Kidney (tissue), 14 donors: ENCODE data around the gene HOXC6. TPM values are rescaled to one million over a fixed set of nuclear protein-coding genes. Genes with fewer than 3 reads are reported as not detected.
A peak's percentile ranks its signal among the peaks of the same experiment; 100 is the strongest.

ENCODE experiments used
- DNase-seq, 5 donors: peaks; one replicate each; pipeline ENCODE4 v3.0.0-alpha.2; 2013 to 2020
- FAIRE-seq: peaks from 2 replicates; lab custom pipeline; 2012; peaks lifted over from hg19 to GRCh38; lab: Jason Lieb, UNC
- H3K27ac ChIP-seq, 2 donors: one replicate each; pipeline ENCODE4 v1.7.0; 2013; ENCODE audit warnings: low read depth in 2 of 2, low read length in 2 of 2, inconsistent platforms in 1 of 2
- H3K27me3 ChIP-seq: one replicate; pipeline ENCODE4 v1.7.1; 2013; ENCODE audit warnings: low read length, inconsistent platforms; ENCODE audit not compliant: control insufficient read depth, insufficient read depth
- H3K36me3 ChIP-seq, 3 donors: one replicate each; pipeline versions ENCODE4 v1.7.0 to v1.7.1; 2013; ENCODE audit warnings: low read length in 3 of 3, control low read depth in 1 of 3, inconsistent platforms in 1 of 3; ENCODE audit not compliant: insufficient read depth in 3 of 3, control insufficient read depth in 2 of 3
- H3K4me1 ChIP-seq, 3 donors: one replicate each; pipeline versions ENCODE4 v1.7.0 to v1.7.1; 2013; ENCODE audit warnings: low read length in 3 of 3, inconsistent platforms in 1 of 3, low read depth in 1 of 3; ENCODE audit not compliant: control insufficient read depth in 2 of 3, insufficient read depth in 2 of 3
- H3K4me3 ChIP-seq, 3 donors: one replicate each; pipeline versions ENCODE4 v1.7.0 to v1.8.1; 2013; ENCODE audit warnings: low read length in 3 of 3, control low read depth in 1 of 3, inconsistent platforms in 1 of 3
- H3K9ac ChIP-seq, 3 donors: one replicate each; pipeline versions ENCODE4 v1.7.0 to v1.7.1; 2013; ENCODE audit warnings: low read length in 3 of 3, control low read depth in 1 of 3, inconsistent platforms in 1 of 3
- H3K9me3 ChIP-seq, 3 donors: one replicate each; pipeline versions ENCODE4 v1.7.0 to v1.7.1; 2013; ENCODE audit warnings: low read length in 3 of 3, control low read depth in 1 of 3, inconsistent platforms in 1 of 3; ENCODE audit not compliant: control insufficient read depth in 2 of 3, insufficient read depth in 1 of 3
- intact Hi-C: fragments of 100-400 bp; cut with DNase I; formaldehyde crosslinking; loops from one replicate; pipeline ENCODE4 v1.11.1; 2022
- polyA plus RNA-seq: library from polyadenylated mRNA; stranded (reverse); fragments of 350-450 nt; fragmentation: Illumina TruSeq; extraction: RNeasy Lipid Tissue Mini Kit (QIAGEN cat#74804); gene quantifications from one replicate; pipeline ENCODE4 v1.2.3, GENCODE V29; 2014; ENCODE audit warnings: low read depth, low replicate concordance; ENCODE audit not compliant: insufficient read depth
- total RNA-seq: library from RNA; stranded (reverse); fragmentation: NEBNext Ultra II Directional; extraction: Animal tissue kit (Norgen Biotek cat#: 25700); gene quantifications from one replicate; pipeline ENCODE4 v1.2.1, GENCODE V29; 2021
- TF ChIP-seq, protein P1 (sequence below): IDR thresholded peaks from 3 replicates; pipeline ENCODE4 v1.5.1; 2012; ENCODE audit warnings: mild to moderate bottlenecking, moderate library complexity, borderline replicate concordance; ENCODE audit not compliant: insufficient read depth; ENCODE audit errors: extremely low read depth
- donor health status: control.
- donor health status: control.
- donor health status: control.
- donor health status: control.
- donor health status: control.
- donor health status: DM: yes; HTN: yes; CAD: no.
- donor health status: Normal renal cell carcinoma (clear cell type).

HOXC6 gene
- total and polyA plus RNA-seq, 2 donors from 2014 or later = 11.4 to 22.0 TPM

DNA sequence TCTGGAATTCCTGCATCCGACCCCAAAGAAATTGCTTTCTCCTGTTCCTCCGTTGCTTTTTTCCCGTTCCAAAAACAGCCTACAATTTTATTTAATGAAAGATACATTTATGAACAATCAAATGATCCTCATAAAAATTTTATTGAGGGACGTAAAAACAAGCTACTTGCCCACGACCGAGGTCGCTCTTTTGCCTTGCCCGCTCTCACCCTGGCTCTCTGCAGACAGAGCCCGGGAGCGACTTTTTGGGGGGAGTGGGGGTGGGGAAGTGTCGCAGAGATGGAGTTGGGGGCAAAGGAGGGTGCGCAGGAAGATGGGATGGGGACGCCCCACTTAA, 29.4 kb upstream of the HOXC6 start:
- H3K9me3 ChIP-seq = no peaks in the 10 kb centered on the region
- peak overlapping the region in 2 of 3 donors; percentile 20 to 95 for H3K9ac ChIP-seq
- FAIRE-seq (no peak), DNase-seq (peak in 1 of 5 donors; percentile 65)
- TF ChIP-seq, protein P1, sequence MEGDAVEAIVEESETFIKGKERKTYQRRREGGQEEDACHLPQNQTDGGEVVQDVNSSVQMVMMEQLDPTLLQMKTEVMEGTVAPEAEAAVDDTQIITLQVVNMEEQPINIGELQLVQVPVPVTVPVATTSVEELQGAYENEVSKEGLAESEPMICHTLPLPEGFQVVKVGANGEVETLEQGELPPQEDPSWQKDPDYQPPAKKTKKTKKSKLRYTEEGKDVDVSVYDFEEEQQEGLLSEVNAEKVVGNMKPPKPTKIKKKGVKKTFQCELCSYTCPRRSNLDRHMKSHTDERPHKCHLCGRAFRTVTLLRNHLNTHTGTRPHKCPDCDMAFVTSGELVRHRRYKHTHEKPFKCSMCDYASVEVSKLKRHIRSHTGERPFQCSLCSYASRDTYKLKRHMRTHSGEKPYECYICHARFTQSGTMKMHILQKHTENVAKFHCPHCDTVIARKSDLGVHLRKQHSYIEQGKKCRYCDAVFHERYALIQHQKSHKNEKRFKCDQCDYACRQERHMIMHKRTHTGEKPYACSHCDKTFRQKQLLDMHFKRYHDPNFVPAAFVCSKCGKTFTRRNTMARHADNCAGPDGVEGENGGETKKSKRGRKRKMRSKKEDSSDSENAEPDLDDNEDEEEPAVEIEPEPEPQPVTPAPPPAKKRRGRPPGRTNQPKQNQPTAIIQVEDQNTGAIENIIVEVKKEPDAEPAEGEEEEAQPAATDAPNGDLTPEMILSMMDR = no peak
- peaks cover 2 to 17% (median 13%) of the 10 kb centered on the region in 3 donors for H3K4me1 ChIP-seq
- intact Hi-C loops = no loop called here
- H3K36me3 ChIP-seq = no peaks in the 10 kb centered on the region
- H3K27ac ChIP-seq = peak overlapping the region; percentile 63 to 87
- H3K27me3 ChIP-seq = no peaks in the 10 kb centered on the region
- H3K4me3 ChIP-seq = peak overlapping the region in 1 of 3 donors; percentile 88

DNA sequence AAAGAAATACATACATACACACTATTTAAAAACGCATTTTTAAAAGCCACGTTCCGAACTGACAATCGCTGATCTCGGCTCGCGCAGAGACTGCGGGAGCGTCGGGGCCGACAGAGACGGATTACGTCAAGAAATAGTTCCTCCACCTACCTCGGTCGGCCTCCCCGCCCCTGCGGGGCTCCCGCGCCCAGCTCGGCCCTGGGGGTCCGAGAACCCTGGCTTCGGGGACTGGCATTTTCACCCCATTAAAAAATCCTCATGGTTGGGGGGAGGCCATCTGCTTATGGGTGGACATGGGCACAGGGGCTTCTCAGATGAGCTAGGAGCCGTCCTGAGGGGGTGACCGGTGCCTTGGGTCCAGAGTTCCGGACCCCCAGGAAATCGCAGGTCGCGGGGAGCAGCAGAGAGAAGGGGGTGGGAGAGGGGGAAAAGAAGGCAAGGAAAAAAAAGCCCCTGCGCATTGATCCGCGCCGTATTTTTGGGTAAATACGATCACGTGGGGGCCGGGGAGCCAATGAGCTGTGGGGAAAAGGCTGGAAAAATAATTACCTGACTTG, 28.6 kb upstream of the HOXC6 start:
- Histone ChIP-seq H3K9ac (peak overlapping the region; percentile 62 to 79 (median 74)), H3K4me1 (peaks cover 3 to 18% (median 11%) of the 10 kb centered on the region in 3 donors), H3K27me3 (no peaks in the 10 kb centered on the region), H3K27ac (peak overlapping the region; percentile 83 to 97), H3K36me3 (no peaks in the 10 kb centered on the region), H3K9me3 (no peaks in the 10 kb centered on the region), H3K4me3 (peak overlapping the region; percentile 75 to 88 (median 85))
- intact Hi-C loops = loop anchor here (5.0 kb wide), 1 partner anchor 203 kb away; no protein-coding TSS in a partner anchor
- TF ChIP-seq, protein P1 = no peak
- DNase-seq = peak in 2 of 5 donors; percentile 87 to 95
- FAIRE-seq = no peak

DNA sequence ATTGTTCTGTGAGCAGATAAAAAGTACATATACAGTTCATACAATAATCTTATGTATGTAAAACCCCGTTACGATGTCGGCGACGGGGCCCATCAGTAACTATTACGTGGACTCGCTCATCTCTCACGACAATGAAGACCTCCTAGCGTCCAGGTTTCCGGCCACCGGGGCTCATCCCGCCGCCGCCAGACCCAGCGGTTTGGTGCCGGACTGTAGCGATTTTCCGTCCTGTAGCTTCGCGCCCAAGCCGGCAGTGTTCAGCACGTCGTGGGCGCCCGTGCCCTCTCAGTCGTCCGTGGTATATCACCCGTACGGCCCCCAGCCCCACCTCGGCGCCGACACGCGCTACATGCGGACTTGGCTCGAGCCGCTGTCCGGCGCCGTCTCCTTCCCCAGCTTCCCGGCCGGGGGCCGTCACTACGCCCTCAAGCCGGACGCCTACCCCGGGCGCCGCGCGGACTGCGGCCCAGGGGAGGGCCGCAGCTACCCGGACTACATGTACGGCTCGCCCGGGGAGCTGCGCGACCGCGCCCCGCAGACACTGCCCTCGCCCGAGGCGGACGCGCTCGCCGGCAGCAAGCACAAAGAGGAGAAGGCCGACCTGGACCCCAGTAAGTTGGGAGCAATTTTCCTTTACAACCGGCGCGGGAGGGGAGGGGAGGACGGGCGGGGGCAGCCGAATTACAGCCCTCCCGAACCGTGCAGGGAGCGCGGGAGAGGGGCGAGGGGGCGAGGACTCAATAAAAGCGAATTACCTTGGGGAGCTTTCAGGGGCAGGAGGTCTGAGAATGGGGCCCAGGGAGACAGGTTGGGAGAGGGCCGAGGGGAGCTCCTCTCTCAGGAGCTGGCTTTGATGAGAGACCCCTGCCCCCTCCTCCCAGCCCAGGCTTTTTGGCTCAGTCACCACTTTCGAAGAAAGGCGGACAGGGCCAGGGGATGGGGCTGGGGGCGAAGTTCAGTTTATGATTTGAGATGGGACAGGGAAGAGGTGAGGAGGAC, 27.8 kb upstream of the HOXC6 start, which contains the start of gene HOXC9:
Gene HOXC9, plus strand, starts transcription at position 46 of the 999 bp plus-strand sequence. Its CDS starts 28 bp downstream, at position 74.
- FAIRE-seq = no peak
- Histone ChIP-seq H3K4me3 (peak within 1 kb of the TSS; percentile 75 to 88 (median 85)), H3K27me3 (no peaks in the 10 kb centered on the region), H3K9ac (peak within 1 kb of the TSS; percentile 62 to 79 (median 74)), H3K36me3 (no peaks in the 10 kb centered on the region), H3K27ac (peak within 1 kb of the TSS; percentile 83 to 97), H3K9me3 (no peaks in the 10 kb centered on the region), H3K4me1 (peaks cover 3 to 18% (median 8%) of the 10 kb centered on the region in 3 donors)
- intact Hi-C loops = loop anchor here (5.0 kb wide), 1 partner anchor 202 kb away; no protein-coding TSS in a partner anchor
- DNase-seq = peak in 1 of 5 donors; percentile 86
- TF ChIP-seq, protein P1 = no peak
